Measurements from ENCODE around the gene PRKAR2B.

PRKAR2B gene

GRCh38 chr7:107208024-107208521, 163.6 kb downstream of the PRKAR2B start:
- FAIRE-seq (no peak), DNase-seq (ENCODE audit: extremely low spot score, insufficient read length, low read depth) (no peak)

GRCh38 chr7:107208563-107208962, 164.1 kb downstream of the PRKAR2B start:
- no peak for FAIRE-seq
- no peak for DNase-seq (ENCODE audit: extremely low spot score, insufficient read length, low read depth)

- no peak for FAIRE-seq
- no peak for DNase-seq (ENCODE audit: extremely low spot score, insufficient read length, low read depth)
Observed at GRCh38 chr7:107209565-107209964, 165.1 kb downstream of the PRKAR2B start.

- no peak for FAIRE-seq
Observed at GRCh38 chr7:107210400-107210799, 165.9 kb downstream of the PRKAR2B start.

More at GRCh38 chr7:107210400-107210799, 165.9 kb downstream of the PRKAR2B start:
- no peak for DNase-seq (ENCODE audit: extremely low spot score, insufficient read length, low read depth)
